IMR-90 (cell line): ENCODE measurements around the gene CYP17A1. TPM values are rescaled to one million over a fixed set of nuclear protein-coding genes. Genes with fewer than 3 reads are reported as not detected.

Source experiments
- ATAC-seq: fragments of 200-7000 bp; cut with Tn5 transposase; 2 replicates; pipeline ENCODE4 v1.9.1; 2020; ENCODE audit warnings: low read depth, mild to moderate bottlenecking, moderate library complexity
- BruUV-seq: library from RNA; stranded (reverse); fragments of 400-500 nt; replicated peaks from 2 replicates; lab custom pipeline; 2021; lab: Mats Ljungman, UMichigan
- CTCF ChIA-PET: fragments of 300-600 bp; formaldehyde crosslinking; extraction: SDS; loops from one replicate; lab custom pipeline; 2021; ENCODE audit warnings: antibody characterized with exemption; lab: Yijun Ruan, JAX
- POLR2A ChIA-PET: fragments of 300-600 bp; sonication (Branson Sonifier 250); formaldehyde crosslinking; loops from one replicate; lab custom pipeline; 2022; ENCODE audit warnings: antibody characterized with exemption; ENCODE audit not compliant: unreplicated experiment; lab: Charles Lee
- DNase-seq: peaks from one replicate; pipeline ENCODE4 v3.0.0; 2013
- H2AFZ ChIP-seq: replicated peaks from 2 replicates; pipeline ENCODE3; 2013; ENCODE audit warnings: low read length, mild to moderate bottlenecking; ENCODE audit not compliant: poor library complexity
- H2AK5ac ChIP-seq: 2 replicates; pipeline ENCODE4 v1.6.1; 2013; ENCODE audit warnings: low read depth, low read length, inconsistent platforms
- H2AK9ac ChIP-seq: replicated peaks from 2 replicates; pipeline ENCODE3; 2013; ENCODE audit warnings: mild to moderate bottlenecking, low read depth, low read length, moderate library complexity; ENCODE audit not compliant: poor library complexity
- H2BK120ac ChIP-seq: 2 replicates; pipeline ENCODE4 v1.6.1; 2013; ENCODE audit warnings: low read depth, low read length, inconsistent platforms
- H2BK15ac ChIP-seq: 3 replicates; pipeline ENCODE4 v1.6.1; 2013; ENCODE audit warnings: low read depth, low read length, inconsistent platforms
- H2BK20ac ChIP-seq: 2 replicates; pipeline ENCODE4 v1.6.1; 2013; ENCODE audit warnings: low read depth, mild to moderate bottlenecking, inconsistent platforms, low read length, moderate library complexity
- H2BK5ac ChIP-seq: 2 replicates; pipeline ENCODE4 v1.6.1; 2013; ENCODE audit warnings: mild to moderate bottlenecking, low read depth, low read length, inconsistent platforms; ENCODE audit not compliant: poor library complexity, severe bottlenecking
- H3K14ac ChIP-seq: replicated peaks from 2 replicates; pipeline ENCODE4 v1.6.1; 2013; ENCODE audit warnings: low read depth, low read length, inconsistent platforms
- H3K18ac ChIP-seq: 2 replicates; pipeline ENCODE4 v1.6.1; 2013; ENCODE audit warnings: low read depth, low read length, control low read depth
- H3K23ac ChIP-seq: 2 replicates; pipeline ENCODE4 v1.6.1; 2013; ENCODE audit warnings: low read depth, low read length, inconsistent platforms
- H3K27ac ChIP-seq: 2 replicates; pipeline ENCODE4 v1.5.1; 2013; ENCODE audit warnings: mild to moderate bottlenecking, control low read depth, low read length; ENCODE audit not compliant: insufficient read depth
- H3K27me3 ChIP-seq: 2 replicates; pipeline ENCODE4 v1.6.1; 2013; ENCODE audit warnings: low read length; ENCODE audit not compliant: control insufficient read depth, insufficient read depth
- H3K36me3 ChIP-seq: 2 replicates; pipeline ENCODE4 v1.6.1; 2013; ENCODE audit warnings: low read length, mixed read lengths; ENCODE audit not compliant: control insufficient read depth, insufficient read depth
- H3K4ac ChIP-seq: 2 replicates; pipeline ENCODE4 v1.6.1; 2013; ENCODE audit warnings: low read depth, low read length, inconsistent platforms
- H3K4me1 ChIP-seq: 2 replicates; pipeline ENCODE4 v1.6.1; 2013; ENCODE audit warnings: low read length, mixed read lengths; ENCODE audit not compliant: control insufficient read depth, insufficient read depth
- H3K4me2 ChIP-seq: 2 replicates; pipeline ENCODE4 v1.6.1; 2013; ENCODE audit warnings: low read depth, mild to moderate bottlenecking, control low read depth, low read length, moderate library complexity
- H3K4me3 ChIP-seq: 2 replicates; pipeline ENCODE4 v1.5.1; 2013; ENCODE audit warnings: low read depth, mild to moderate bottlenecking, control low read depth, low read length, moderate library complexity; ENCODE audit not compliant: insufficient read depth
- H3K56ac ChIP-seq: 2 replicates; pipeline ENCODE4 v1.6.1; 2013; ENCODE audit warnings: low read length, inconsistent platforms; ENCODE audit not compliant: insufficient read depth; ENCODE audit errors: extremely low read depth
- H3K79me1 ChIP-seq, 2 experiments: 2 replicates each; pipeline ENCODE4 v1.6.1; 2013; ENCODE audit warnings: low read length in 2 of 2, inconsistent platforms in 1 of 2, low read depth in 1 of 2
- H3K9ac ChIP-seq: 2 replicates; pipeline ENCODE4 v1.6.1; 2013; ENCODE audit warnings: low read depth, low read length, control low read depth
- H3K9me1 ChIP-seq: 2 replicates; pipeline ENCODE4 v1.6.1; 2013; ENCODE audit warnings: low read length, inconsistent platforms; ENCODE audit not compliant: insufficient read depth
- H3K9me3 ChIP-seq: 2 replicates; pipeline ENCODE4 v1.6.1; 2013; ENCODE audit warnings: low read length; ENCODE audit not compliant: control insufficient read depth, insufficient read depth
- H4K20me1 ChIP-seq: 2 replicates; pipeline ENCODE4 v1.6.1; 2013; ENCODE audit warnings: low read length, inconsistent platforms; ENCODE audit not compliant: insufficient read depth
- H4K5ac ChIP-seq: 2 replicates; pipeline ENCODE4 v1.6.1; 2013; ENCODE audit warnings: mild to moderate bottlenecking, low read depth, low read length, control low read depth
- H4K8ac ChIP-seq, 2 experiments: 2 replicates each; pipeline ENCODE4 v1.6.1; 2013; ENCODE audit warnings: low read depth in 2 of 2, low read length in 2 of 2, control low read depth in 1 of 2, inconsistent platforms in 1 of 2
- H4K91ac ChIP-seq: 2 replicates; pipeline ENCODE4 v1.6.1; 2013; ENCODE audit warnings: low read depth, low read length, inconsistent platforms; ENCODE audit not compliant: insufficient read depth
- BHLHE40 ChIP-seq: fragments of 150-350 bp; IDR thresholded peaks from 2 replicates; pipeline ENCODE4 v1.6.1; 2016; ENCODE audit warnings: mild to moderate bottlenecking, low read depth, low read length
- NFE2L2 ChIP-seq: fragments of 150-350 bp; IDR thresholded peaks from 2 replicates; pipeline ENCODE4 v1.6.1; 2016; ENCODE audit warnings: low read depth, mild to moderate bottlenecking, low read length
- RFX5 ChIP-seq: IDR thresholded peaks from 2 replicates; pipeline ENCODE4 v1.8.0; 2012; ENCODE audit warnings: low read depth, mild to moderate bottlenecking, low read length, moderate library complexity
- SMC3 ChIP-seq: fragments of 150-350 bp; IDR thresholded peaks from 2 replicates; pipeline ENCODE4 v1.6.1; 2016; ENCODE audit warnings: low read depth, mild to moderate bottlenecking, antibody characterized with exemption, low read length, moderate library complexity
- WGBS, 2 experiments: methylation state at CpG; one replicate each; pipeline versions ENCODE4 v1.1.5 to v1.1.7; 2013; ENCODE audit warnings: missing lambda C conversion rate in 2 of 2; ENCODE audit not compliant: insufficient read length in 1 of 2; ENCODE audit errors: extremely low coverage in 2 of 2; 5-methylcytosine and 5-hydroxymethylcytosine counted together
- dilution Hi-C: fragments of 300-500 bp; cut with HindIII; formaldehyde crosslinking; loops from one replicate; pipeline ENCODE4 v1.14.3; 2018; ENCODE audit warnings: low sequenced_read_pairs; ENCODE audit not compliant: unreplicated experiment
- in situ Hi-C: fragments of 300-500 bp; cut with MboI; formaldehyde crosslinking; loops from 3 replicates; pipeline ENCODE4 v1.14.3; 2019; ENCODE audit warnings: low sequenced_read_pairs, inconsistent platforms, mixed read lengths
- intact Hi-C: fragments of 100-400 bp; cut with micrococcal nuclease; formaldehyde crosslinking; loops from 2 replicates; pipeline ENCODE4 v1.10.0; 2022
- polyA plus RNA-seq, 3 experiments: library from polyadenylated mRNA; depleted of rRNA; stranded (reverse); fragments of >200 nt; gene quantifications; 2 replicates each; pipeline ENCODE4 v1.2.3, GENCODE V29; 2012; ENCODE audit warnings: low replicate concordance in 1 of 3
- total RNA-seq: library from RNA; depleted of rRNA; stranded (reverse); fragments of >200 nt; gene quantifications from 2 replicates; pipeline ENCODE4 v1.2.3, GENCODE V29; 2012
- TF ChIP-seq, protein P1 (sequence below): fragments of 150-350 bp; IDR thresholded peaks from 2 replicates; pipeline ENCODE4 v1.6.1; 2016; ENCODE audit warnings: low read depth, mild to moderate bottlenecking, low read length, moderate library complexity, borderline replicate concordance

Gene CYP17A1
- total and polyA plus RNA-seq, 2 of the 4 experiments (the other 2 are of a cell fraction) = not detected

DNA sequence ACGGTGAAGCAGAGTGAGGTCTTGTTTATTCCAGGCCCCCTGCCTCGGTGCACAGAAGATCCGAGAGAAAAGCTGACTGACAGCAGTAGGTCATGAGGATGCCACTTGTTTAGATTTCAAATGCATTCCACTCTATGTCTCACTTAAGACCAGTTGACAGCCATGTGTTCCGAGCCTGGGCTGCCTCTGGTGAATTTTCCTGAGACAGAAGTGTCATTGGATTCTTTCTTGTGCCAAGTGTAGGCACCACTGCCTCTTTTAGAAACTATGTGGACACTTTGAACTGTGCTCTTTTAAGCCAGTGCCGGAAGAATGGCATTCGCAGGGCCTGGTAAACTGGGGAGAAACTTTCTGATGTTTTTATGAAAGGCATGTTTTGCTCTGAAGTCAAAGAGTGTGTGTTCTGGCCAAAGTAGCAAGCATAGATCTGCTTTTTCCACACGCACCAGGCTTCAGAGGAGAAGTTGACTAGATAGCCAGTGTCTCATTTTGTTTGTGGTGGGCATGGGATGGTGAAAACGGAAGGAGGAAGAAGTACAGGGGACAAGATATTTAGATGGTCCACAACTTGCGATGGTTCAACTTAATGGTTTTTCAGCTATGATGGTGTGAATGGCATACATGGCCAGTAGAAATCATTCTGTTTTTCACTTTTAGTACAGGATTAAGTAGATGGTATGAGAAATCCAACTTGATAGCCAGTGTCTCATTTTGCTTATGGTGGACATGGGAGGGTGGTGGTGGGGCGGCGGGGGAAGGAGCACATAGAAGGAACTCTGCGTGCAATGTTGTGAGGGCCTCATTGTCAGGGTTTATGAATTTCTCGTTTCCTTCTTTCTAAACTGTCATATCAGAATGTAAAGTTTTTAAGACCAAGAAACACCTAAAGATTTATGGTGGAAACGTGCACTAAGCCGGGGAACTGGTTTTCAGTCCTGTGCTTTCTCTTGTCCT, 41.5 kb downstream of the CYP17A1 start:
- in situ Hi-C loops (no loop called here), intact Hi-C loops (no loop called here), dilution Hi-C loops (no loop called here)
- Histone ChIP-seq H3K56ac (no peak overlapping the region), H3K79me1 (peaks cover 23 to 62% of the 10 kb centered on the region in 2 experiments), H3K36me3 (peaks cover 24% of the 10 kb centered on the region), H3K4me3 (no peak overlapping the region), H3K23ac (no peak overlapping the region), H3K9ac (no peak overlapping the region), H2BK20ac (no peak overlapping the region), H4K20me1 (peaks cover 73% of the 10 kb centered on the region), H4K5ac (no peak overlapping the region), H2BK15ac (no peak overlapping the region), H3K4me1 (peaks cover 13% of the 10 kb centered on the region), H3K14ac (no peak overlapping the region; the same call in 1 of the 2 replicates), H4K91ac (no peak overlapping the region), H2AK5ac (peak overlapping the region; percentile 52; the same call in 1 of the 2 replicates), H2AFZ (no peak overlapping the region), H3K27me3 (no peaks in the 10 kb centered on the region), H2BK5ac (no peak overlapping the region), H2AK9ac (no peak overlapping the region), H3K18ac (no peak overlapping the region), H3K9me1 (peaks cover 19% of the 10 kb centered on the region), H3K27ac (no peak overlapping the region), H4K8ac (no peak overlapping the region), H3K4ac (no peak overlapping the region), H2BK120ac (no peak overlapping the region), H3K9me3 (no peaks in the 10 kb centered on the region), H3K4me2 (no peak overlapping the region)
- TF ChIP-seq RFX5 (no peak), SMC3 (no peak), NFE2L2 (no peak), BHLHE40 (no peak)
- TF ChIP-seq, protein P1, sequence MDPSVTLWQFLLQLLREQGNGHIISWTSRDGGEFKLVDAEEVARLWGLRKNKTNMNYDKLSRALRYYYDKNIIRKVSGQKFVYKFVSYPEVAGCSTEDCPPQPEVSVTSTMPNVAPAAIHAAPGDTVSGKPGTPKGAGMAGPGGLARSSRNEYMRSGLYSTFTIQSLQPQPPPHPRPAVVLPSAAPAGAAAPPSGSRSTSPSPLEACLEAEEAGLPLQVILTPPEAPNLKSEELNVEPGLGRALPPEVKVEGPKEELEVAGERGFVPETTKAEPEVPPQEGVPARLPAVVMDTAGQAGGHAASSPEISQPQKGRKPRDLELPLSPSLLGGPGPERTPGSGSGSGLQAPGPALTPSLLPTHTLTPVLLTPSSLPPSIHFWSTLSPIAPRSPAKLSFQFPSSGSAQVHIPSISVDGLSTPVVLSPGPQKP = no peak
- 81% methylated on average over 4 of the region's 15 CpGs; no CpG with 5 or more reads in 1 of the 2 experiments for WGBS, 2 experiments
- POLR2A ChIA-PET = no interaction called here
- ATAC-seq (no peak), DNase-seq (no peak)
- no TSS peak for BruUV-seq
- CTCF ChIA-PET = no interaction called here
